Measurements from ENCODE around the gene LIN37. TPM values are rescaled to one million over a fixed set of nuclear protein-coding genes. Genes with fewer than 3 reads are reported as not detected.

The LIN37 gene
- total RNA-seq, 1 experiment from 2014 or later = 5.9 TPM

DNA sequence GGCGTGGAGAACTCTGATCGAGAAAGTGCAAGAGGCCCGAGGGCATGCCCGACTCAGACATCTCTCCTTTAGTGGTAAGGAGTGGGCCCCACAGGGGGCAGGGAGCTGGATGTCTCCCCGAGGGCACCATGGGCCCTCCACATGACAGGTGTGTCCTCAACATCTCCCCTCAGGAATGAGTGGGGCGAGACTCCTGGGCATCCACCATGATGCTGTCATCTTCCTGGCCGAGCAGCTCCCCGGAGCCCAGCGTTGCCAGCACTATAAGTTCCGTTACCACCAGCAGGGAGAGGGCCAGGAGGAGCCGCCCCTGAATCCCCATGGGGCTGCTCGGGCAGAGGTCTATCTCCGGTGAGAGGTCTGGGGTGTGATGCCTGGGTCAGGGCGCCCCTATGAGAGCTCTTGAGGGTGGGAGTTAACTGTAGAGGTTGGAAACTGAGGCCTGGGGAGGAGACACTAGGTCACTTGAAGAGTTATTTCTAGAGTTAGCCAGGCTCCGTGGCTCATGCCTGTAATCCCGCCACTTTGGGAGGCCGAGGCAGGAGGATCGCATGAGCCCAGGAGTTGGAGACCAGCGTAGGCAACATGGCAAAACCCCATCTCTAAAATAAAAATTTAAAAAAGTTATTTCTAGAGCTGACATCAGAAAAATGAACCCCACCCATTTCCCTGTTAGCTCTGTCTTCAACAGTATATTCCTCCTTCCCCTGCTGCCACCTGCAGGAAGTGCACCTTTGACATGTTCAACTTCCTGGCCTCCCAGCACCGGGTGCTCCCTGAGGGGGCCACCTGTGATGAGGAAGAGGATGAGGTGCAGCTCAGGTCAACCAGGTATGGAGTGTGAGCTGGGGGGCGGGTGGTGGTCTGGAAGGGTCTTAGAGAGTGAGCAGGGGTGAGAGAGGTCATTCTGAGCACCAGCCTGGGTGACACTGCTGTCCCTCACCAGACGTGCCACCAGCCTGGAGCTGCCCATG is 11.2 kb upstream of the LIN37 start:
- Histone ChIP-seq H4K8ac (replicated peaks; ENCODE audit: insufficient read length, low read depth, low read length) (no peak overlapping the region), H3K23me2 (ENCODE audit: insufficient read length, low read depth, low read length, poor library complexity, severe bottlenecking) (peaks cover 6% of the 10 kb centered on the region), H2BK20ac (ENCODE audit: low read depth, low read length, poor library complexity, severe bottlenecking) (no peak overlapping the region), H3K9me3 (ENCODE audit: control insufficient read depth, low read depth, low read length) (no peaks in the 10 kb centered on the region), H3T11ph (ENCODE audit: low read length) (no peak overlapping the region), H3K4ac (ENCODE audit: low read depth, low read length) (no peak overlapping the region), H3K79me2 (ENCODE audit: insufficient read depth, low read length) (no peaks in the 10 kb centered on the region), H4K20me1 (ENCODE audit: control insufficient read depth, insufficient read depth, insufficient read length) (no peaks in the 10 kb centered on the region), H2BK5ac (ENCODE audit: insufficient read length, low read length) (no peak overlapping the region), H2AFZ (ENCODE audit: low read length) (no peak overlapping the region), H3K56ac (ENCODE audit: insufficient read length, low read depth, low read length) (no peak overlapping the region), H3K4me2 (ENCODE audit: insufficient read depth, insufficient read length, low read length) (no peak overlapping the region), H4K5ac (ENCODE audit: insufficient read length, low read depth, low read length) (no peak overlapping the region), H3K79me1 (ENCODE audit: insufficient read depth, low read depth, low read length, poor library complexity, severe bottlenecking) (no peaks in the 10 kb centered on the region), H3K27me3 (ENCODE audit: insufficient read depth, low read length) (no peaks in the 10 kb centered on the region), H4K91ac (ENCODE audit: insufficient read length, low read depth, low read length) (no peak overlapping the region), H2AK5ac (ENCODE audit: insufficient read length, low read length) (no peak overlapping the region), H2BK12ac (ENCODE audit: insufficient read length, low read depth, low read length) (no peak overlapping the region), H3K9ac (ENCODE audit: extremely low read depth, insufficient read length, low read length) (no peak overlapping the region), H3K23ac (ENCODE audit: insufficient read length, low read depth, low read length) (no peak overlapping the region), H3K18ac (ENCODE audit: insufficient read length, low read depth, low read length) (no peak overlapping the region), H3K4me1 (ENCODE audit: insufficient read depth, low read length) (no peaks in the 10 kb centered on the region), H3K27ac (ENCODE audit: insufficient read length, low read depth, low read length) (no peak overlapping the region), H3K14ac (ENCODE audit: insufficient read depth, low read length) (no peak overlapping the region), H2BK120ac (ENCODE audit: low read depth, low read length, poor library complexity, severe bottlenecking) (no peak overlapping the region), H2BK15ac (ENCODE audit: low read depth, low read length) (no peak overlapping the region)
- WGBS (ENCODE audit: extremely low coverage, insufficient read length, low lambda C conversion rate) = no CpG with 5 or more reads among the region's 22 CpGs
- Mint-ChIP-seq H3K4me3 (no peak overlapping the region), H3K27ac (no peak overlapping the region; a peak in 1 of 7 replicates), H3K27me3 (ENCODE audit: low read depth) (no peaks in the 10 kb centered on the region), H3K36me3 (ENCODE audit: insufficient read depth in 1 of 3, low read depth in 3 of 3) (peaks cover 34 to 52% (median 51%) of the 10 kb centered on the region in 3 experiments; a peak in 6 of 7 replicates), H3K4me1 (peaks cover 6 to 8% of the 10 kb centered on the region in 2 experiments), H3K9me3 (no peaks in the 10 kb centered on the region)
- TF ChIP-seq CTCF (conservative IDR thresholded peaks at IDR 0.05) = peak; percentile 32; the same call in 1 of the 3 replicates
- no peak for DNase-seq

All from H9 (cell line).